ENCODE measurements around the gene TMEM171. TPM values are rescaled to one million over a fixed set of nuclear protein-coding genes. Genes with fewer than 3 reads are reported as not detected.

TMEM171 gene
- total RNA-seq, 1 experiment from 2014 or later: 2.1 TPM

GRCh38 chr5:73125289-73125688, 4.9 kb downstream of the TMEM171 start:
- no peak for ATAC-seq
- CTCF ChIA-PET: interaction anchor here (1.0 kb wide), 1 partner anchor 9 kb away, joined by 3 read pairs; no protein-coding TSS in a partner anchor

GRCh38 chr5:73126381-73126780, 6.0 kb downstream of the TMEM171 start:
- intact Hi-C loops (cut with micrococcal nuclease; ENCODE audit: unreplicated experiment) (no loop called here), in situ Hi-C loops (cut with HindIII; ENCODE audit: low pct_unique_long_range_greater_than_20kb, low sequenced_read_pairs) (no loop called here)
- no peak for TF ChIP-seq POLR2AphosphoS5 (IDR thresholded peaks at IDR 0.05; ENCODE audit: low read depth, low read length)
- TF ChIP-seq CTCF (IDR thresholded peaks at IDR 0.05): no peak
- TF ChIP-seq SIN3A (IDR thresholded peaks at IDR 0.05; ENCODE audit: borderline replicate concordance, insufficient read depth, low read depth, low read length): no peak
- TF ChIP-seq TCF7L2 (IDR thresholded peaks at IDR 0.05; ENCODE audit: low read depth, low read length): no peak
- TF ChIP-seq REST (IDR thresholded peaks at IDR 0.05; ENCODE audit: insufficient read depth in 1 of 2, low read depth in 2 of 2, low read length in 1 of 2): no peak
- no peak overlapping the region for H3K27ac ChIP-seq (ENCODE audit: low read length)
- H3K9me3 ChIP-seq (ENCODE audit: control insufficient read depth, insufficient read depth, low read depth, low read length): no peaks in the 10 kb centered on the region
- ATAC-seq (no peak), DNase-seq (ENCODE audit: low read depth, low spot score) (no peak)
- ChIA-PET CTCF (interaction anchor here (0.6 to 1.0 kb wide), 2 partner anchors 10 to 328 kb away, joined by 3 read pairs; no protein-coding TSS in a partner anchor), POLR2A (no interaction called here)
- H3K36me3 ChIP-seq (ENCODE audit: control insufficient read depth, insufficient read depth, low read length): no peaks in the 10 kb centered on the region
- H3K27me3 ChIP-seq (ENCODE audit: control insufficient read depth, insufficient read depth, low read length): no peaks in the 10 kb centered on the region; the same call in 1 of the 2 replicates
- no peaks in the 10 kb centered on the region for H3K4me1 ChIP-seq (ENCODE audit: control insufficient read depth, insufficient read depth, low read length)
- no TSS peak for BruUV-seq (replicated peaks)
- H3K4me3 ChIP-seq (ENCODE audit: low read depth in 2 of 2, low read length in 2 of 2): no peak overlapping the region

More at GRCh38 chr5:73125289-73125688, 4.9 kb downstream of the TMEM171 start:
- H3K36me3 ChIP-seq (ENCODE audit: control insufficient read depth, insufficient read depth, low read length): no peaks in the 10 kb centered on the region
- H3K27me3 ChIP-seq (ENCODE audit: control insufficient read depth, insufficient read depth, low read length): no peaks in the 10 kb centered on the region; the same call in 1 of the 2 replicates
- no peak for TF ChIP-seq REST (IDR thresholded peaks at IDR 0.05; ENCODE audit: insufficient read depth in 1 of 2, low read depth in 2 of 2, low read length in 1 of 2)
- no peak for TF ChIP-seq TCF7L2 (IDR thresholded peaks at IDR 0.05; ENCODE audit: low read depth, low read length)
- no peak for TF ChIP-seq SIN3A (IDR thresholded peaks at IDR 0.05; ENCODE audit: borderline replicate concordance, insufficient read depth, low read depth, low read length)
- no peak for TF ChIP-seq POLR2AphosphoS5 (IDR thresholded peaks at IDR 0.05; ENCODE audit: low read depth, low read length)
- no peak for TF ChIP-seq CTCF (IDR thresholded peaks at IDR 0.05)
- no peak for DNase-seq (ENCODE audit: low read depth, low spot score)
- no TSS peak for BruUV-seq (replicated peaks)
- intact Hi-C loops (cut with micrococcal nuclease; ENCODE audit: unreplicated experiment): no loop called here
- H3K9me3 ChIP-seq (ENCODE audit: control insufficient read depth, insufficient read depth, low read depth, low read length): no peaks in the 10 kb centered on the region
- H3K4me3 ChIP-seq (ENCODE audit: low read depth in 2 of 2, low read length in 2 of 2): no peak overlapping the region
- in situ Hi-C loops (cut with HindIII; ENCODE audit: low pct_unique_long_range_greater_than_20kb, low sequenced_read_pairs): no loop called here
- H3K27ac ChIP-seq (ENCODE audit: low read length): no peak overlapping the region
- POLR2A ChIA-PET: no interaction called here
- H3K4me1 ChIP-seq (ENCODE audit: control insufficient read depth, insufficient read depth, low read length): no peaks in the 10 kb centered on the region
